HepG2 (cell line): Measurements from ENCODE around the gene HDDC2. TPM values are rescaled to one million over a fixed set of nuclear protein-coding genes. Genes with fewer than 3 reads are reported as not detected.

Experiments
- ARNT ChIP-seq: fragments of 450-650 bp; IDR thresholded peaks from 2 replicates; pipeline ENCODE4 v1.6.1; 2017
- ATRX ChIP-seq: sonication (generic); formaldehyde crosslinking; IDR thresholded peaks from 2 replicates; pipeline ENCODE4 v1.4.0; 2020; ENCODE audit warnings: missing genetic modification reagents, borderline replicate concordance
- CBFB ChIP-seq: sonication (generic); formaldehyde crosslinking; IDR thresholded peaks from 2 replicates; pipeline ENCODE4 v1.4.0; 2020; ENCODE audit warnings: missing genetic modification reagents
- HDAC2 ChIP-seq: sonication (generic); formaldehyde crosslinking; IDR thresholded peaks from 2 replicates; pipeline ENCODE4 v1.4.0; 2020; ENCODE audit warnings: missing genetic modification reagents
- HMGA1 ChIP-seq: sonication (generic); formaldehyde crosslinking; conservative IDR thresholded peaks from 2 replicates; pipeline ENCODE4 v1.4.0; 2020; ENCODE audit warnings: missing genetic modification reagents
- HNRNPK ChIP-seq: fragments of 200-400 bp; formaldehyde crosslinking; IDR thresholded peaks from 2 replicates; pipeline ENCODE4 v1.6.1; 2018; ENCODE audit warnings: low read length, low read depth, moderate library complexity, mild to moderate bottlenecking; ENCODE audit not compliant: poor library complexity, severe bottlenecking
- JUNB ChIP-seq: sonication (generic); formaldehyde crosslinking; IDR thresholded peaks from 2 replicates; pipeline ENCODE4 v1.8.0; 2022; ENCODE audit warnings: missing genetic modification reagents, mild to moderate bottlenecking, borderline replicate concordance
- KLF9 ChIP-seq: IDR thresholded peaks from 2 replicates; pipeline ENCODE4 v1.6.1; 2016; ENCODE audit warnings: low read depth
- MATR3 ChIP-seq: sonication (generic); formaldehyde crosslinking; IDR thresholded peaks from 2 replicates; pipeline ENCODE4 v1.4.0; 2020; ENCODE audit warnings: missing genetic modification reagents
- TARDBP ChIP-seq: sonication (generic); formaldehyde crosslinking; IDR thresholded peaks from 2 replicates; pipeline ENCODE4 v1.8.0; 2022; ENCODE audit warnings: mild to moderate bottlenecking, missing genetic modification reagents
- TCF7 ChIP-seq: sonication (generic); IDR thresholded peaks from 2 replicates; pipeline ENCODE4 v1.6.1; 2016; ENCODE audit warnings: antibody characterized with exemption, low read depth
- YEATS4 ChIP-seq: sonication (generic); formaldehyde crosslinking; IDR thresholded peaks from 2 replicates; pipeline ENCODE4 v1.4.0; 2020; ENCODE audit warnings: missing genetic modification reagents, borderline replicate concordance
- ZNF224 ChIP-seq: sonication (generic); formaldehyde crosslinking; IDR thresholded peaks from 2 replicates; pipeline ENCODE4 v1.5.0; 2020; ENCODE audit warnings: mild to moderate bottlenecking, missing genetic modification reagents
- ZNF235 ChIP-seq: sonication (generic); formaldehyde crosslinking; IDR thresholded peaks from 2 replicates; pipeline ENCODE4 v1.8.1; 2023; ENCODE audit warnings: mild to moderate bottlenecking, missing genetic modification reagents, borderline replicate concordance
- ZNF468 ChIP-seq: sonication (generic); formaldehyde crosslinking; IDR thresholded peaks from 2 replicates; pipeline ENCODE4 v1.8.0; 2022; ENCODE audit warnings: mild to moderate bottlenecking, moderate library complexity, missing genetic modification reagents
- ZNF550 ChIP-seq: sonication (generic); formaldehyde crosslinking; IDR thresholded peaks from 2 replicates; pipeline ENCODE4 v1.4.0; 2020; ENCODE audit warnings: mild to moderate bottlenecking, missing genetic modification reagents, borderline replicate concordance
- ZNF577 ChIP-seq: sonication (generic); formaldehyde crosslinking; IDR thresholded peaks from 2 replicates; pipeline ENCODE4 v1.4.0; 2020; ENCODE audit warnings: mild to moderate bottlenecking, low read depth, missing genetic modification reagents, borderline replicate concordance
- ZNF609 ChIP-seq: sonication (generic); formaldehyde crosslinking; IDR thresholded peaks from 2 replicates; pipeline ENCODE4 v1.4.0; 2020; ENCODE audit warnings: mild to moderate bottlenecking, missing genetic modification reagents, borderline replicate concordance
- ZNF652 ChIP-seq: IDR thresholded peaks from 2 replicates; pipeline ENCODE4 v1.6.1; 2016; ENCODE audit warnings: low read depth, borderline replicate concordance
- ZNF747 ChIP-seq: sonication (generic); formaldehyde crosslinking; IDR thresholded peaks from 2 replicates; pipeline ENCODE4 v1.8.1; 2023; ENCODE audit warnings: missing genetic modification reagents, mild to moderate bottlenecking, borderline replicate concordance
- ZNF776 ChIP-seq: sonication (generic); formaldehyde crosslinking; IDR thresholded peaks from 2 replicates; pipeline ENCODE4 v1.4.0; 2020; ENCODE audit warnings: mild to moderate bottlenecking, missing genetic modification reagents
- polyA plus RNA-seq, 8 experiments: library from polyadenylated mRNA; depleted of rRNA in 3 of 8; stranded (reverse) in 7 of 8; unstranded in 1 of 8; fragments of >200 nt; fragmentation: Illumina TruSeq in 4 of 8; extraction: Trizol in 4 of 8; gene quantifications; 2 replicates each; pipeline versions ENCODE4 v1.2.1 to v1.2.3, GENCODE V29; 2011 to 2016; ENCODE audit warnings: low read depth in 4 of 8, missing spikeins in 1 of 8, mixed read lengths in 1 of 8; ENCODE audit not compliant: insufficient read depth in 1 of 8
- total RNA-seq, 5 experiments: library from RNA; depleted of rRNA; stranded (reverse); fragments of >200 nt; fragmentation: Illumina TruSeq; extraction: Trizol; gene quantifications; 2 replicates each; pipeline ENCODE4 v1.2.3, GENCODE V29; 2016; ENCODE audit warnings: low read depth in 1 of 5
- TF ChIP-seq, protein P1 (sequence below): sonication (generic); formaldehyde crosslinking; conservative IDR thresholded peaks from 2 replicates; pipeline ENCODE4 v1.8.0; 2022; ENCODE audit warnings: low read depth, missing genetic modification reagents

HDDC2 gene
- total and polyA plus RNA-seq, 2 of the 13 experiments (the other 11 are each of a cell fraction or from before 2014, with no cell fraction given), result 76.7 to 78.7 TPM

- peak; percentile 95 for TF ChIP-seq ZNF224 (CRISPR knock-in tag)
- no peak for TF ChIP-seq JUNB (CRISPR knock-in tag)
- TF ChIP-seq KLF9, result no peak
- TF ChIP-seq TARDBP (CRISPR knock-in tag), result peak; percentile 93; the same call in 1 of the 2 replicates
- no peak for TF ChIP-seq TCF7
- TF ChIP-seq ZNF776 (CRISPR knock-in tag), result peak; percentile 96
- TF ChIP-seq ZNF747, result peak; percentile 89; the same call in 1 of the 2 replicates
- no peak for TF ChIP-seq HMGA1
- TF ChIP-seq ZNF577 (CRISPR knock-in tag), result 0 out of 2 replicates have a peak, but pooled peaks have one; percentile 70
- peak; percentile 90 for TF ChIP-seq ZNF235 (CRISPR knock-in tag)
- TF ChIP-seq, protein P1, sequence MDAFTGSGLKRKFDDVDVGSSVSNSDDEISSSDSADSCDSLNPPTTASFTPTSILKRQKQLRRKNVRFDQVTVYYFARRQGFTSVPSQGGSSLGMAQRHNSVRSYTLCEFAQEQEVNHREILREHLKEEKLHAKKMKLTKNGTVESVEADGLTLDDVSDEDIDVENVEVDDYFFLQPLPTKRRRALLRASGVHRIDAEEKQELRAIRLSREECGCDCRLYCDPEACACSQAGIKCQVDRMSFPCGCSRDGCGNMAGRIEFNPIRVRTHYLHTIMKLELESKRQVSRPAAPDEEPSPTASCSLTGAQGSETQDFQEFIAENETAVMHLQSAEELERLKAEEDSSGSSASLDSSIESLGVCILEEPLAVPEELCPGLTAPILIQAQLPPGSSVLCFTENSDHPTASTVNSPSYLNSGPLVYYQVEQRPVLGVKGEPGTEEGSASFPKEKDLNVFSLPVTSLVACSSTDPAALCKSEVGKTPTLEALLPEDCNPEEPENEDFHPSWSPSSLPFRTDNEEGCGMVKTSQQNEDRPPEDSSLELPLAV (CRISPR knock-in tag), result no peak
- TF ChIP-seq ZNF550 (CRISPR knock-in tag), result 0 out of 2 replicates have a peak, but pooled peaks have one; percentile 62
- peak; percentile 66 for TF ChIP-seq CBFB (CRISPR knock-in tag)
- no peak for TF ChIP-seq ARNT
- peak; percentile 85 for TF ChIP-seq ZNF609 (CRISPR knock-in tag)
- no peak for TF ChIP-seq ATRX (CRISPR knock-in tag)
- TF ChIP-seq HNRNPK, result peak; percentile 100
- no peak for TF ChIP-seq MATR3 (CRISPR knock-in tag)
- peak; percentile 66; the same call in 1 of the 2 replicates for TF ChIP-seq ZNF468 (CRISPR knock-in tag)
- peak; percentile 99 for TF ChIP-seq YEATS4
- no peak for TF ChIP-seq ZNF652 (CRISPR knock-in tag)
- TF ChIP-seq HDAC2, result peak; percentile 72
Measured at GRCh38 chr6:125301435-125302391, at the start of gene HDDC2 (continued).
